Measurements from ENCODE around the gene ANKRD37. TPM values are rescaled to one million over a fixed set of nuclear protein-coding genes. Genes with fewer than 3 reads are reported as not detected.
A peak's percentile ranks its signal among the peaks of the same experiment; 100 is the strongest.

The ANKRD37 gene
- total and polyA plus RNA-seq, 9 of the 15 experiments (the other 6 are each of a cell fraction or from before 2014, with no cell fraction given) = 1.3 to 53.7 (median 3.6) TPM

DNA sequence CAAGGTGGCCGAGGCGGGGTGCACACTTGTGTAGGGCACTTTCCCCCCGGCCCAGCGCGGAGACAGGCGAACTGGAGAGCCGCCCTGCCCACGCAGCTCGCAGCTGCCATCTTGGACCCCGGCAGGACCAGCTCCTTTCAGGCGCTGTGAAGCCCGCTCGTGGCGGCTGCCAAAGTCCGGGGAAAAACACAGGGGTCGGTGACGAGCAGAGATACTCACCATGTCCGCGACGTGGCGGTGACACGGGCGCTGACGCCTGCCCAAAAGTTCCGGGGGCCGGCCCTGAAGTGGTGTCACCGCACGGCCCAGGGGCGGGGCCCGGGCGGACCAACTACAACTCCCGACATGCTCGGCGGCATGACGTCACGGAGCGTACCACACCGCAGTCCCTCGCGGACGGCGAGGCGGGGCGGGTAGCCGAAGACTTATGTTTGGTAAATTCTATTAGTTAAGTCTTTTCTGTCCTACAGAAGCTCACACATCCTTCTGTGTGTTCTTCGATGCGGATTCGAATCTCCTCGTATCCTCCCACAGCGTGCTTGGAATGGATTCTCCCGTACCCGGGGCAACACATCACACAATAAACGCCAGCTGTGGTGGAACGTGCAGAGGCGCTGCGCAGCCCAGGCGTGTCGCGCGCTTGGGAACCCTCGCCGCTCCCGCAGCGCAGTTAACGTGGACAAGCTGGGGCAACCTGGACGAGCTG lies 29.2 kb downstream of the ANKRD37 start, which contains the start of gene UFSP2 (continued):
- TF ChIP-seq RBFOX2 (IDR thresholded peaks at IDR 0.05; ENCODE audit: low read depth, low read length) = peak; percentile 81
- TF ChIP-seq ZNF395 (CRISPR knock-in tag; IDR thresholded peaks at IDR 0.05) = 0 out of 2 replicates have a peak, but pooled peaks have one; percentile 5
- TF ChIP-seq ZBTB12 (CRISPR knock-in tag; IDR thresholded peaks at IDR 0.05) = peak; percentile 99
- TF ChIP-seq BHLHE40 (IDR thresholded peaks at IDR 0.05; ENCODE audit: low read length) = peak; percentile 99
- TF ChIP-seq KAT2B (IDR thresholded peaks at IDR 0.05; ENCODE audit: low read depth, low read length) = no peak
- no peak for TF ChIP-seq ZNF277 (CRISPR knock-in tag; IDR thresholded peaks at IDR 0.05; ENCODE audit: borderline replicate concordance)
- TF ChIP-seq, protein P1, sequence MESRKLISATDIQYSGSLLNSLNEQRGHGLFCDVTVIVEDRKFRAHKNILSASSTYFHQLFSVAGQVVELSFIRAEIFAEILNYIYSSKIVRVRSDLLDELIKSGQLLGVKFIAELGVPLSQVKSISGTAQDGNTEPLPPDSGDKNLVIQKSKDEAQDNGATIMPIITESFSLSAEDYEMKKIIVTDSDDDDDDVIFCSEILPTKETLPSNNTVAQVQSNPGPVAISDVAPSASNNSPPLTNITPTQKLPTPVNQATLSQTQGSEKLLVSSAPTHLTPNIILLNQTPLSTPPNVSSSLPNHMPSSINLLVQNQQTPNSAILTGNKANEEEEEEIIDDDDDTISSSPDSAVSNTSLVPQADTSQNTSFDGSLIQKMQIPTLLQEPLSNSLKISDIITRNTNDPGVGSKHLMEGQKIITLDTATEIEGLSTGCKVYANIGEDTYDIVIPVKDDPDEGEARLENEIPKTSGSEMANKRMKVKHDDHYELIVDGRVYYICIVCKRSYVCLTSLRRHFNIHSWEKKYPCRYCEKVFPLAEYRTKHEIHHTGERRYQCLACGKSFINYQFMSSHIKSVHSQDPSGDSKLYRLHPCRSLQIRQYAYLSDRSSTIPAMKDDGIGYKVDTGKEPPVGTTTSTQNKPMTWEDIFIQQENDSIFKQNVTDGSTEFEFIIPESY (CRISPR knock-in tag; IDR thresholded peaks at IDR 0.05) = no peak
- peak; percentile 28; the same call in 1 of the 2 replicates for TF ChIP-seq ZKSCAN1 (IDR thresholded peaks at IDR 0.05; ENCODE audit: low read depth, low read length)
- no peak for TF ChIP-seq PYGO2 (tag; IDR thresholded peaks at IDR 0.05)
- TF ChIP-seq MIER1 (IDR thresholded peaks at IDR 0.05; ENCODE audit: low read depth) = no peak; the same call in 1 of the 2 replicates
- TF ChIP-seq, protein P2, sequence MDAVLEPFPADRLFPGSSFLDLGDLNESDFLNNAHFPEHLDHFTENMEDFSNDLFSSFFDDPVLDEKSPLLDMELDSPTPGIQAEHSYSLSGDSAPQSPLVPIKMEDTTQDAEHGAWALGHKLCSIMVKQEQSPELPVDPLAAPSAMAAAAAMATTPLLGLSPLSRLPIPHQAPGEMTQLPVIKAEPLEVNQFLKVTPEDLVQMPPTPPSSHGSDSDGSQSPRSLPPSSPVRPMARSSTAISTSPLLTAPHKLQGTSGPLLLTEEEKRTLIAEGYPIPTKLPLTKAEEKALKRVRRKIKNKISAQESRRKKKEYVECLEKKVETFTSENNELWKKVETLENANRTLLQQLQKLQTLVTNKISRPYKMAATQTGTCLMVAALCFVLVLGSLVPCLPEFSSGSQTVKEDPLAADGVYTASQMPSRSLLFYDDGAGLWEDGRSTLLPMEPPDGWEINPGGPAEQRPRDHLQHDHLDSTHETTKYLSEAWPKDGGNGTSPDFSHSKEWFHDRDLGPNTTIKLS (IDR thresholded peaks at IDR 0.05; ENCODE audit: borderline replicate concordance, low read depth) = peak; percentile 92
- 0 out of 2 replicates have a peak, but pooled peaks have one; percentile 17 for TF ChIP-seq ZBED1 (IDR thresholded peaks at IDR 0.05)
- no peak for TF ChIP-seq HDAC8 (tag; IDR thresholded peaks at IDR 0.05)
- no peak for TF ChIP-seq DDX20 (tag; IDR thresholded peaks at IDR 0.05; ENCODE audit: low read depth)

All from K562 (cell line).